DOHH2 (cell line): ENCODE data around the gene CDKN2AIPNL.

Source experiments
- H3F3A ChIP-seq: fragments of 200-600 bp; sonication (generic), shearing (Covaris generic); 2 replicates; pipeline ENCODE4 v1.6.0; 2016; ENCODE audit warnings: antibody characterized with exemption, mild to moderate bottlenecking; ENCODE audit not compliant: control insufficient read depth, insufficient read depth
- H3K27ac ChIP-seq: fragments of 200-600 bp; sonication (generic); 2 replicates; pipeline ENCODE4 v1.5.1; 2014; ENCODE audit warnings: low read depth, mild to moderate bottlenecking, low read length, moderate library complexity
- H3K27me3 ChIP-seq: fragments of 200-600 bp; sonication (generic); 2 replicates; pipeline ENCODE4 v1.6.1; 2014; ENCODE audit warnings: mild to moderate bottlenecking, low read length, mixed read lengths; ENCODE audit not compliant: control insufficient read depth
- H3K36me3 ChIP-seq: fragments of 200-600 bp; sonication (generic); 2 replicates; pipeline ENCODE4 v1.6.1; 2014; ENCODE audit warnings: mild to moderate bottlenecking, low read length, moderate library complexity, mixed read lengths; ENCODE audit not compliant: control insufficient read depth
- H3K4me1 ChIP-seq: fragments of 200-600 bp; sonication (generic); 2 replicates; pipeline ENCODE4 v1.6.1; 2014; ENCODE audit warnings: mild to moderate bottlenecking, low read length, mixed read lengths; ENCODE audit not compliant: control insufficient read depth
- H3K4me2 ChIP-seq: fragments of 200-600 bp; sonication (generic); 2 replicates; pipeline ENCODE4 v1.6.0; 2014; ENCODE audit warnings: mild to moderate bottlenecking, low read length, moderate library complexity
- H3K4me3 ChIP-seq: fragments of 200-600 bp; sonication (generic); 2 replicates; pipeline ENCODE4 v1.5.1; 2014; ENCODE audit warnings: mild to moderate bottlenecking, low read length, mixed read lengths
- H3K79me2 ChIP-seq: fragments of 200-600 bp; sonication (generic); 2 replicates; pipeline ENCODE4 v1.6.1; 2014; ENCODE audit warnings: mild to moderate bottlenecking, low read length, mixed read lengths; ENCODE audit not compliant: control insufficient read depth
- H3K9me2 ChIP-seq: fragments of 200-600 bp; sonication (generic); replicated peaks from 2 replicates; pipeline ENCODE4 v1.6.1; 2014; ENCODE audit warnings: mild to moderate bottlenecking, low read length, mixed read lengths; ENCODE audit not compliant: control insufficient read depth
- H3K9me3 ChIP-seq: fragments of 200-600 bp; sonication (generic); 2 replicates; pipeline ENCODE4 v1.6.1; 2014; ENCODE audit warnings: antibody characterized with exemption, low read length, mixed read lengths; ENCODE audit not compliant: control insufficient read depth, insufficient read depth
- H4K20me1 ChIP-seq: fragments of 200-600 bp; sonication (generic); 2 replicates; pipeline ENCODE4 v1.6.0; 2014; ENCODE audit warnings: low read depth, mild to moderate bottlenecking, antibody characterized with exemption, low read length, moderate library complexity; ENCODE audit not compliant: control insufficient read depth, insufficient read depth
- EZH2phosphoT487 ChIP-seq: fragments of 200-600 bp; sonication (generic); IDR thresholded peaks from 2 replicates; pipeline ENCODE4 v1.6.1; 2017; ENCODE audit warnings: borderline replicate concordance, mild to moderate bottlenecking, antibody characterized with exemption, low read length, moderate library complexity, mixed read lengths
- TF ChIP-seq, protein P1 (sequence below): fragments of 200-600 bp; sonication (generic); IDR thresholded peaks from one replicate; pipeline ENCODE4 v1.5.1; 2014; ENCODE audit warnings: antibody characterized with exemption, mild to moderate bottlenecking, low read depth, low read length; ENCODE audit not compliant: poor library complexity, severe bottlenecking

CDKN2AIPNL gene

GRCh38 chr5:134451936-134452505 lies 40.3 kb upstream of the CDKN2AIPNL start:
- TF ChIP-seq, protein P1, sequence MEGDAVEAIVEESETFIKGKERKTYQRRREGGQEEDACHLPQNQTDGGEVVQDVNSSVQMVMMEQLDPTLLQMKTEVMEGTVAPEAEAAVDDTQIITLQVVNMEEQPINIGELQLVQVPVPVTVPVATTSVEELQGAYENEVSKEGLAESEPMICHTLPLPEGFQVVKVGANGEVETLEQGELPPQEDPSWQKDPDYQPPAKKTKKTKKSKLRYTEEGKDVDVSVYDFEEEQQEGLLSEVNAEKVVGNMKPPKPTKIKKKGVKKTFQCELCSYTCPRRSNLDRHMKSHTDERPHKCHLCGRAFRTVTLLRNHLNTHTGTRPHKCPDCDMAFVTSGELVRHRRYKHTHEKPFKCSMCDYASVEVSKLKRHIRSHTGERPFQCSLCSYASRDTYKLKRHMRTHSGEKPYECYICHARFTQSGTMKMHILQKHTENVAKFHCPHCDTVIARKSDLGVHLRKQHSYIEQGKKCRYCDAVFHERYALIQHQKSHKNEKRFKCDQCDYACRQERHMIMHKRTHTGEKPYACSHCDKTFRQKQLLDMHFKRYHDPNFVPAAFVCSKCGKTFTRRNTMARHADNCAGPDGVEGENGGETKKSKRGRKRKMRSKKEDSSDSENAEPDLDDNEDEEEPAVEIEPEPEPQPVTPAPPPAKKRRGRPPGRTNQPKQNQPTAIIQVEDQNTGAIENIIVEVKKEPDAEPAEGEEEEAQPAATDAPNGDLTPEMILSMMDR = no peak
- TF ChIP-seq EZH2phosphoT487 = no peak
- H3K79me2 ChIP-seq = no peaks in the 10 kb centered on the region
- peaks cover 10% of the 10 kb centered on the region for H3K4me1 ChIP-seq
- no peaks in the 10 kb centered on the region for H3K9me3 ChIP-seq
- H3K27me3 ChIP-seq = peaks cover 4% of the 10 kb centered on the region; the same call in 1 of the 2 replicates
- H3K4me2 ChIP-seq = no peak overlapping the region
- H4K20me1 ChIP-seq = no peaks in the 10 kb centered on the region
- H3K27ac ChIP-seq = no peak overlapping the region
- no peaks in the 10 kb centered on the region for H3F3A ChIP-seq
- no peaks in the 10 kb centered on the region for H3K36me3 ChIP-seq
- no peaks in the 10 kb centered on the region for H3K9me2 ChIP-seq
- no peak overlapping the region for H3K4me3 ChIP-seq

- H3K27me3 ChIP-seq = peaks cover 4% of the 10 kb centered on the region; the same call in 1 of the 2 replicates
- TF ChIP-seq, protein P1 = no peak
- no peak for TF ChIP-seq EZH2phosphoT487
- H3K36me3 ChIP-seq = no peaks in the 10 kb centered on the region
- H3K4me3 ChIP-seq = no peak overlapping the region
- no peaks in the 10 kb centered on the region for H3K9me2 ChIP-seq
- no peaks in the 10 kb centered on the region for H3K79me2 ChIP-seq
- H3K27ac ChIP-seq = no peak overlapping the region
- H3K4me2 ChIP-seq = no peak overlapping the region
- H4K20me1 ChIP-seq = no peaks in the 10 kb centered on the region
- peaks cover 16% of the 10 kb centered on the region for H3K4me1 ChIP-seq
- H3F3A ChIP-seq = no peaks in the 10 kb centered on the region
- H3K9me3 ChIP-seq = no peaks in the 10 kb centered on the region
These were observed 39.7 kb upstream of the CDKN2AIPNL start for GRCh38 chr5:134451225-134451935.

DNA sequence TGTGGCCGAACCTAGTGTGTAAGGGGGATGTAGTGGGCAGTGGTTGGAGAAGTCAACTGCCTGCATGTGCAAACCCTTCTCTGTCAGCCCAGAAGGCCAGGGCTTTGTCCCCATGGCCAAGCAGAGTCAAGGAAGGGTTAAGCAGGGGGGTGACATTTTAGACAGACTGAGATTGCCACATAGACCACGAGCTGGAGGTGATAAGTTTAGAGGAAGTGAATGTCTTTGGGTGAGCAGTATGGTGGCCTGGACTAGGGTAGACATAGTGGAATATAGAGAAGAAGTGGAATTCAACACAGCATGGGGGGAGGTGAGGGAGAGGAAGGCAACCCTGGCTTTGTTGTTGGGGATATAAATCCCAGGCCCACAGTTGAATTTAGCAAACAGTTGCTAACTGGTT lies 38.7 kb upstream of the CDKN2AIPNL start:
- no peak overlapping the region for H3K4me2 ChIP-seq
- no peaks in the 10 kb centered on the region for H3K9me3 ChIP-seq
- H3K27me3 ChIP-seq = peaks cover 4% of the 10 kb centered on the region; the same call in 1 of the 2 replicates
- H4K20me1 ChIP-seq = no peaks in the 10 kb centered on the region
- no peaks in the 10 kb centered on the region for H3K36me3 ChIP-seq
- no peaks in the 10 kb centered on the region for H3K9me2 ChIP-seq
- no peaks in the 10 kb centered on the region for H3F3A ChIP-seq
- peaks cover 26% of the 10 kb centered on the region for H3K4me1 ChIP-seq
- H3K79me2 ChIP-seq = no peaks in the 10 kb centered on the region
- no peak overlapping the region for H3K27ac ChIP-seq
- no peak overlapping the region for H3K4me3 ChIP-seq
- TF ChIP-seq EZH2phosphoT487 = no peak
- TF ChIP-seq, protein P1 = no peak
